Stimulated activated CD8-positive, alpha-beta memory T cell treated with anti-CD3 and anti-CD28 coated beads, Interleukin-7, amount 100 ng/mL, for 48 hours (primary cell): ENCODE data around the gene NAA60.

Experiments used
- DNase-seq, 2 donors: peaks; one replicate each; pipeline ENCODE4 v3.0.0-alpha.2; 2020; ENCODE audit warnings: low read depth in 1 of 2; ENCODE audit errors: extremely low read depth in 1 of 2

The NAA60 gene

DNA sequence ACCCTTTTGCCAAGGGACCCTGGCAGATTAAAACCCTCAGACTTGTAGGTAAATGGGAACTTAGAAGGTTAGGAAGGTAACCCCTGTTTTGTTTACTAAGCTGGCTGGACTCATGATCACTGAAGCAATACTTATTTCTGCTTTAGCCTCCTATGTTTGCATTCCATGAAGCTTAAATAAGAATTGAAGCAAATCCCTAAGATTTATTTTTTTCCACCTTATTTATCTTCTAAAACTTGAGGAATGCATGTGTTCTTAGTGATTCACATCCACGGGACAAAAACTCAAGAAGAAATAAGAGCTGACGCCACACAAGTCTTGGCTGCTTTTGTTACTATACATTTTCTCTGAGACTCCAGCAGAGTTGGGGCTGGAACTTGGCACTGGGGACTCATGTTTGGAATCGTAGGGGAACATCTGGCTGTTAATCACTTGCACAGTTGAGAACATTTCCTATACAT, 92.8 kb downstream of the NAA60 start:
- no peak for DNase-seq
